ENCODE data around the gene RPL29.
"Not testable (repeated sequence)": the region's sequence is repeated elsewhere in the genome, so short reads cannot be mapped to it uniquely, and the experiment has no call there.

RPL29 gene

GRCh38 chr3:51995346-51996163, at the start of gene RPL29:
TSS of gene RPL29 (minus strand) at chr3:51995895. CDS start at chr3:51995461, 434 bp downstream.
- CTCF ChIA-PET = interaction anchor here (0.7 to 1.0 kb wide), 2 partner anchors 9 to 10 kb away, joined by 3 to 5 read pairs; no protein-coding TSS in a partner anchor
- TF ChIP-seq L3MBTL2 (conservative IDR thresholded peaks at IDR 0.05) = peak; percentile 49; the same call in 1 of the 2 replicates
- TF ChIP-seq PKNOX1 (IDR thresholded peaks at IDR 0.05) = peak; percentile 71
- TF ChIP-seq BHLHE40 (IDR thresholded peaks at IDR 0.05; ENCODE audit: borderline replicate concordance) = no peak
- TF ChIP-seq ARNT (IDR thresholded peaks at IDR 0.05) = no peak
- peak; percentile 85 for TF ChIP-seq CTBP1 (IDR thresholded peaks at IDR 0.05; ENCODE audit: borderline replicate concordance)
- TF ChIP-seq FOXA1 (IDR thresholded peaks at IDR 0.05) = no peak
- peak; percentile 98 for TF ChIP-seq ELF4 (IDR thresholded peaks at IDR 0.05)

GRCh38 chr3:52044869-52045619, 49.3 kb upstream of the RPL29 start:
- POLR2A ChIA-PET = interaction anchor here (0.6 to 1.1 kb wide), 3 partner anchors 10 to 54 kb away, joined by 3 read pairs; no protein-coding TSS in a partner anchor
- DNase-seq (ENCODE audit: extremely low spot score) = no peak
- TF ChIP-seq ARNT (IDR thresholded peaks at IDR 0.05) = no peak
- no peak for TF ChIP-seq HDGF (IDR thresholded peaks at IDR 0.05; ENCODE audit: borderline replicate concordance)
- TF ChIP-seq LEF1 (IDR thresholded peaks at IDR 0.05; ENCODE audit: borderline replicate concordance) = no peak
- no peak for TF ChIP-seq ELF4 (IDR thresholded peaks at IDR 0.05)
- no peak for TF ChIP-seq FOXA1 (IDR thresholded peaks at IDR 0.05)
- no peak for TF ChIP-seq SUZ12 (IDR thresholded peaks at IDR 0.05)
- TF ChIP-seq FOXK2 (IDR thresholded peaks at IDR 0.05) = no peak
- no peak for TF ChIP-seq PKNOX1 (IDR thresholded peaks at IDR 0.05)
- TF ChIP-seq L3MBTL2 (conservative IDR thresholded peaks at IDR 0.05) = no peak
- no peak for TF ChIP-seq CTBP1 (IDR thresholded peaks at IDR 0.05; ENCODE audit: borderline replicate concordance)
- TF ChIP-seq NFRKB (IDR thresholded peaks at IDR 0.05) = no peak
- CTCF ChIA-PET = no interaction called here

More at GRCh38 chr3:51995346-51996163, at the start of gene RPL29:
- POLR2A ChIA-PET = interaction anchor here (0.6 to 6.4 kb wide), 32 partner anchors 8 to 167 kb away, joined by 3 to 88 read pairs (median 4); partner anchors contain the start of genes ABHD14B, ACY1, DUSP7 and PARP3
- peak; percentile 90 for DNase-seq (ENCODE audit: extremely low spot score)

- TF ChIP-seq LEF1 (IDR thresholded peaks at IDR 0.05; ENCODE audit: borderline replicate concordance) (no peak), PKNOX1 (IDR thresholded peaks at IDR 0.05) (no peak), FOXM1 (IDR thresholded peaks at IDR 0.05; ENCODE audit: borderline replicate concordance) (no peak), FOXK2 (IDR thresholded peaks at IDR 0.05) (no peak), CTBP1 (IDR thresholded peaks at IDR 0.05; ENCODE audit: borderline replicate concordance) (no peak), L3MBTL2 (conservative IDR thresholded peaks at IDR 0.05) (no peak), FOXA1 (IDR thresholded peaks at IDR 0.05) (no peak), ARNT (IDR thresholded peaks at IDR 0.05) (no peak), TARDBP (IDR thresholded peaks at IDR 0.05) (no peak), ZNF384 (IDR thresholded peaks at IDR 0.05) (no peak), NFRKB (IDR thresholded peaks at IDR 0.05) (no peak)
- POLR2A ChIA-PET = interaction anchor here (1.3 kb wide), 1 partner anchor 48 kb away, joined by 3 read pairs; the partner anchor contains the start of gene RPL29
- CTCF ChIA-PET = interaction anchor here (0.6 kb wide), 1 partner anchor 43 kb away, joined by 3 read pairs; no protein-coding TSS in a partner anchor
- no peak for DNase-seq (ENCODE audit: extremely low spot score)
These were observed 48.1 kb upstream of the RPL29 start for GRCh38 chr3:52043750-52044149.

- DNase-seq (ENCODE audit: extremely low spot score); CTCF ChIA-PET: not testable (repeated sequence)
- POLR2A ChIA-PET = interaction anchor here (1.3 kb wide), 1 partner anchor 47 kb away, joined by 3 read pairs; the partner anchor contains the start of gene RPL29
These were observed 47.3 kb upstream of the RPL29 start for GRCh38 chr3:52043039-52043438.

GRCh38 chr3:52041118-52041731, 45.5 kb upstream of the RPL29 start:
- no peak for DNase-seq (ENCODE audit: extremely low spot score)
- POLR2A ChIA-PET = interaction anchor here (1.3 kb wide), 1 partner anchor 45 kb away, joined by 4 read pairs; the partner anchor contains the start of gene RPL29
- CTCF ChIA-PET = no interaction called here
- TF ChIP-seq SP1 (IDR thresholded peaks at IDR 0.05) = no peak
- TF ChIP-seq ARNT (IDR thresholded peaks at IDR 0.05) = no peak
- TF ChIP-seq CTBP1 (IDR thresholded peaks at IDR 0.05; ENCODE audit: borderline replicate concordance) = no peak
- no peak for TF ChIP-seq HDGF (IDR thresholded peaks at IDR 0.05; ENCODE audit: borderline replicate concordance)
- no peak for TF ChIP-seq ELF4 (IDR thresholded peaks at IDR 0.05)
- no peak for TF ChIP-seq PKNOX1 (IDR thresholded peaks at IDR 0.05)
- no peak for TF ChIP-seq FOXK2 (IDR thresholded peaks at IDR 0.05)
- TF ChIP-seq FOXA1 (IDR thresholded peaks at IDR 0.05) = no peak
- no peak for TF ChIP-seq LEF1 (IDR thresholded peaks at IDR 0.05; ENCODE audit: borderline replicate concordance)
- TF ChIP-seq BHLHE40 (IDR thresholded peaks at IDR 0.05; ENCODE audit: borderline replicate concordance) = no peak
- TF ChIP-seq ZNF384 (IDR thresholded peaks at IDR 0.05) = no peak
- no peak for TF ChIP-seq NFRKB (IDR thresholded peaks at IDR 0.05)
- TF ChIP-seq L3MBTL2 (conservative IDR thresholded peaks at IDR 0.05) = no peak
- no peak for TF ChIP-seq FOXM1 (IDR thresholded peaks at IDR 0.05; ENCODE audit: borderline replicate concordance)
- no peak for TF ChIP-seq SUZ12 (IDR thresholded peaks at IDR 0.05)
- TF ChIP-seq TARDBP (IDR thresholded peaks at IDR 0.05) = no peak
